Kidney capillary endothelial cell (primary cell): ENCODE results near the gene TLR1.

Experiments used
- DNase-seq: peaks from one replicate; pipeline ENCODE4 v3.0.0-alpha.2; 2018; ENCODE audit warnings: low spot score

TLR1 gene, protein sequence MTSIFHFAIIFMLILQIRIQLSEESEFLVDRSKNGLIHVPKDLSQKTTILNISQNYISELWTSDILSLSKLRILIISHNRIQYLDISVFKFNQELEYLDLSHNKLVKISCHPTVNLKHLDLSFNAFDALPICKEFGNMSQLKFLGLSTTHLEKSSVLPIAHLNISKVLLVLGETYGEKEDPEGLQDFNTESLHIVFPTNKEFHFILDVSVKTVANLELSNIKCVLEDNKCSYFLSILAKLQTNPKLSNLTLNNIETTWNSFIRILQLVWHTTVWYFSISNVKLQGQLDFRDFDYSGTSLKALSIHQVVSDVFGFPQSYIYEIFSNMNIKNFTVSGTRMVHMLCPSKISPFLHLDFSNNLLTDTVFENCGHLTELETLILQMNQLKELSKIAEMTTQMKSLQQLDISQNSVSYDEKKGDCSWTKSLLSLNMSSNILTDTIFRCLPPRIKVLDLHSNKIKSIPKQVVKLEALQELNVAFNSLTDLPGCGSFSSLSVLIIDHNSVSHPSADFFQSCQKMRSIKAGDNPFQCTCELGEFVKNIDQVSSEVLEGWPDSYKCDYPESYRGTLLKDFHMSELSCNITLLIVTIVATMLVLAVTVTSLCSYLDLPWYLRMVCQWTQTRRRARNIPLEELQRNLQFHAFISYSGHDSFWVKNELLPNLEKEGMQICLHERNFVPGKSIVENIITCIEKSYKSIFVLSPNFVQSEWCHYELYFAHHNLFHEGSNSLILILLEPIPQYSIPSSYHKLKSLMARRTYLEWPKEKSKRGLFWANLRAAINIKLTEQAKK

DNA sequence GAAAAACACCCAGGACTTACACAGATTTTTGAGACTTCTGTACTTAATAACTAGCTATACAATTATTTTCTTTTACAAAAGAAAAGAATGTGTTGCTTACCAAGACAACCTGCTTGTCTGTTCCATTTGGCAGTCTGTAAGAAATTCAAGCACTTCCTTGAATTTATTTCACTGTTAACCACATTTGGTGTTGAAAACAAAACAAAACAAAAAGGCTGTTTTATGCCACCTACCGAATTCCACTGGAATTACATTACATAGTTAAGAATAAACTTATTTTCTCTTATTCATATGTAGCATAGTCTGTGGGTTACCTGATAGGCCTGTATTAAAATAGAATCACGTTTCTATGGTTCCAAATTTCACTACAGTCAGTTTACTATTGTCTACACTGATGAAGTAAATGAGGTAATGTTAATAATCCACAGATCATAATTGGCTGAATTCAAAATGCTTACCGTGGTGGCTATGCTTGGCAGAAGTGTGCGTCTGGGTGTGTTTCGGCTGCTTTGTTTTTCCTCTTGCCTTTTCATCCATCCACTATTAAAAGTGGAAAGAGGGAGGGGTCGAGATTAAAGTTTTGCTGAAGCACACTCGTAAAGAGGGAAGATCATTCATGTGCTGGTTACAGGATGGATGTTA lies at the start of gene TLR1:
Gene TLR1, minus strand, starts transcription at position 138 of the 642 bp plus-strand sequence. CDS start 5,960 bp downstream, outside the sequence.
- DNase-seq, result peak; percentile 46

GRCh38 chr4:38846015-38846414 lies 41.4 kb upstream of the TLR1 start:
- DNase-seq, result no peak

GRCh38 chr4:38842994-38843393 lies 38.4 kb upstream of the TLR1 start:
- DNase-seq, result no peak

DNA sequence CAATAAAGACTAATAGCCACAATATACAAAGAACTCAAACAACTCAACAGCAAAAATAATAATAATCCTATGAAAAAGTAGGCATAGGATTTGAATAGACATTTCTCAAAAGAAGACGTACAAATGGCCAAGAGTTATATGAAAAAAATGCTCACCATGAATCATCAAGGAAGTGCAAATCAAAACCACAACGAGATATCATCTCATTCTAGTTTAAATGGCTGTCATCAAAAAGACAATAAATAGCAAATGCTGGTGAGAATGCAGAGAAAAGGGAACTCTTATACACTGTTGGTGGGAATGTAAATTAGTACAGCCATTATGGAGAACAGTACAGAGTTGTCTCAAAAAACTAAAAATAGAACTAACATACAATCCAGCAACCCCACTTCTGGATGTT lies 33.3 kb upstream of the TLR1 start:
- DNase-seq, result peak; percentile 23

GRCh38 chr4:38837334-38837733 lies 32.7 kb upstream of the TLR1 start:
- no peak for DNase-seq

DNA sequence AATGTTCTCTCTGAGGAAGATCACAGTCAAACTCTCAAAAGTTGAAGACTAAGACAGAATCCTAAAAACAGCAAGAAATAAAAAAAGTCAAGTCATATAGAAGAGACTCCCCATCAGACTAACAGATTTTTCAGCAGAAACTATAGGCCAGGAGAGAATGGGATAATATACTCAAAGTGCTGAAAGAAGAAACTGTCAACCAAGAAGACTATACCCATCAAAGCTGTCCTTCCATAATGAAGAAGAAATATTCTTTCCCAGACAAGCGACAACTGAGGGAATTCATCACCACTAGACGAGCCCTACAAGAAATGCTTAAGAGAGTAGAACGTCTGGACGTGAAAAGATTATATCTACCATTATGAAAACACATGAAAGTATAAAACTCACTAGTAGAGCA lies 30.0 kb upstream of the TLR1 start:
- no peak for DNase-seq

GRCh38 chr4:38832624-38833528 lies 28.3 kb upstream of the TLR1 start:
- DNase-seq, result no peak

- no peak for DNase-seq
These were observed 27.6 kb upstream of the TLR1 start for GRCh38 chr4:38832206-38832605.

DNA sequence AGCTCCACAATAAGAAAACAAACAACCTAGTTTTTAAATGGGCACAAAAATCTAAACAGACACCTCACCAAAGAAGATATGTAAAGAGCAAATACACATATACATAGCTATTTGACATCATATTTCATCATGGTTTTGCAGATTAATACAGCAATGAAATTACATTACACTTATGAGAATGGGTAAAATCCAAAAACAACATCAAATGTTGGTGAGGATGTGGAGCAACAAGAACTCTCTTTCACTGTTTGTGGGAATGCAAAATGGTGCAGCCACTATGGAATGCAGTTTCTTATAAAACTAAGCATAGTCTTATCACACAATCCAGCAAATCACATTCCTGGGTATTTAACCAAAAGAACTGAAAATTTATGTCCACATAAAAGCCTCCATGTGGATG lies 27.1 kb upstream of the TLR1 start:
- no peak for DNase-seq

- DNase-seq, result no peak
These were observed 24.6 kb upstream of the TLR1 start for GRCh38 chr4:38829237-38829636.

DNA sequence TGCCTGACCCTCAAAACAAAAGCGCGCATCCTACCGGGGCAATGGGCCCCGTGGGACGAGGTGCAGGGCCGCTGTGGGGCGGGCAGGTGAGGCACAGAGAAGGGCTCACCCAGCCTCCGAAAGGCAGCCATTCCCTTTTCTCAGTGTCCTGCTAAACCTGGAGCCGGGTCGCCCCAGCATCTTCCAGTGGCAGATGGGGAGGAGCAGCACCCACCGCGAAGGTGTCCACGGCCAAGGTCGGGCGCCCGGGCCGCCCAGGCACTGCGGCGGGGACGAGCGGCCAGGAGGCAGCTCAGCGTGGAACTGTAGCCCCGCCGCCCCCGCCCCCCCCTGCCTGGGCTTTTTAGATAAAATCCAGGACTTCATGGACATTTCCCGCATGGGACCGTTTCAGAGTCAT lies 19.2 kb upstream of the TLR1 start:
- no peak for DNase-seq

DNA sequence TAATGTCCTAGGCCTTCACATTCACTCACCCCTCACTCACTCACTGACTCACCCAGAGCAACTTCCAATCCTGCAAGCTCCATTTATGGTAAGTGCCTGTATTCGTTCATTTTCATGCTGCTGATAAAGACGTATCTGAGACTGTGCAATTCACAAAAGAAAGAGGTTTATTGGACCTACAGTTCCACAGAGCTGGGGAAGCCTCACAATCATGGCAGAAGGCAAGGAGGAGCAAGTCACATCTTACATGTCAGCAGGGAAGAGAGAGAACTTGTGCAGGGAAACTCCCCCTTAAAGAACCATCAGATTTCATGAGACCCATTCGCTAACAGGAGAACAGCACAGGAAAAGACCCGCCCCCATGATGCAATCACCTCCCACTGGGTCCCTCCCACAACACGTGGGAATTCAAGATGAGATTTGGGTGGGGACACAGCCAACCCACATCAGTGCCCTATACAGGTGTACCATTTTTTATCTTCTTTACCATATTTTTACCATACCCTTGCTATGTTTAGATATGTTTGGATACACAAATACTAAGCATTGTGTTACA lies 18.2 kb upstream of the TLR1 start:
- no peak for DNase-seq

GRCh38 chr4:38821739-38822138 lies 17.1 kb upstream of the TLR1 start:
- DNase-seq, result no peak

GRCh38 chr4:38820329-38821061 lies 15.9 kb upstream of the TLR1 start:
- DNase-seq, result no peak

DNA sequence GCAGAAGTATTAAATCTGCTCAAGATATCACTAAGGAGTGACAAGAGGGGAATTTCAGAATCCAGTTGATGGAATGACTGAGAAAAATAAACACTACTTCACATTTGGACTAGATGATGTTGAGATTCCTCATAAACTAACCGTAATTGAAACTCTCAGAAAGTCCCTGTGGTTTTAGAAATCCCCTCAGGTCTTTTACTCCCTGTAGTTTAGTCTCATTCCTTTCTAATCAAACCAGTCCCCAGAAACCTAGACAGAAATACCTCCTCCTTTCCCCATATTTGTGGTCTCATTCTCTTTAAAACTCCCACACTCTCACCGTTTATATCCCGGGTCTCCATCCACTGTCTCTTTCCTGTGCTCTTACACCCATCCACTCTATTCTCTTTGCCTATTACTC lies 15.0 kb upstream of the TLR1 start:
- DNase-seq, result no peak

- no peak for DNase-seq
These were observed 13.9 kb upstream of the TLR1 start for GRCh38 chr4:38818441-38818976.

DNA sequence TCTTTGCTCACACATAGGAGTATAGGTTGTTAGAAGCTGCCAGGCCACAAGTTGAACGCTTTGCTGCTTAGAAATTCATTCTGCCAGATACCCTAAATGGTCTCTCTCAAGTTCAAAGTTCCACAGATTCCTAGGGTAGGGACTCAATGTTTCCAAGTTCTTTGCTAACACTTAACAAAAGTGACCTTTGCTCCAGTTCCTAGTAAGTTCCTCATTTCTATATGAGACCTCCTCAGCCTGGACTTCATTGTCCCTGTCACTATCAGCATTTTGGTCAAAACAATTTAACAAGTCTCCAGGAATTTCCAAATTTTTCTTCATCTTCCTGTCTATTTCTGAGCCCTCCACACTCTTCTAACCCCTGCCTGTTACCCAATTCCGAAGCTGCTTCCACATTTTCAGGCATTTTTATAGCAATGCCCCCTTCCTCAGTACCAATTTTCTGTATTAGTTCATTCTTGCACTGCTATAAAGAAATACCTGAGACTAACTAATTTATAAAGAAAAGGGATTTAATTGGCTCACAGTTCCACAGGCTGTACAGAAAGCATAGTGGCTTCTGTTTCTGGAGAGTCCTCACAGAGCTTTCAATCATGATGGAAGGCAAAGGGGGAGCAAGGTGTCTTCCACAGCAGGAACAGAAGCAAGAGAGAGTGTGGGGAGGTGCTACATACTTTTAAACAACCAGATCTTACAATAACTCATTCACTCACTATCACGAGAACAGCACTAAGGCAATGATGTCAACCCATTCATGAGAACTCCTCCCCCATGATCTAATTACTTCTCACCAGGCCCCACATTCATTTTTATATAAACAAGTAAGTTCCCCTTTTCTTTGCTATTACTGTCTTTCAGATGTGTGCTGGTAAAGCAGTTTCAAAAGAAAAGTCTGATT lies 11.5 kb upstream of the TLR1 start:
- no peak for DNase-seq

DNA sequence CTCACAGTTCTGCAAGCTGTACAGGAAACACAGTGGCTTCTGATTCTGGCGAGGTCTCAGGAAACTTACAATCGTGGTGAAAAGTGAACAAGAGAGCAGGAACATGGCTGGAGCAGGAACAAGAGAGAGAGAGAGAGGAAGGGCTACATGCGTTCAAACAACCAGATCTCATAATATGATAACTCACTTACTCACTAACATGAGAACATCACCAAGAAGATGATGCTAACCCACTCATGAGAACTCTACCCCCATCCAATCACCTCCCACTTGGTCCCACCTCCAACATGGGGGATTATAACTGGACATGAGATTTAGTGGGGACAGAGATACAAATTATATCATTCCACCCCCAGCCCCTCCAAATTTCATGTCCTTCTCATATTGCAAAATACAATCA lies 9.8 kb upstream of the TLR1 start:
- no peak for DNase-seq

DNA sequence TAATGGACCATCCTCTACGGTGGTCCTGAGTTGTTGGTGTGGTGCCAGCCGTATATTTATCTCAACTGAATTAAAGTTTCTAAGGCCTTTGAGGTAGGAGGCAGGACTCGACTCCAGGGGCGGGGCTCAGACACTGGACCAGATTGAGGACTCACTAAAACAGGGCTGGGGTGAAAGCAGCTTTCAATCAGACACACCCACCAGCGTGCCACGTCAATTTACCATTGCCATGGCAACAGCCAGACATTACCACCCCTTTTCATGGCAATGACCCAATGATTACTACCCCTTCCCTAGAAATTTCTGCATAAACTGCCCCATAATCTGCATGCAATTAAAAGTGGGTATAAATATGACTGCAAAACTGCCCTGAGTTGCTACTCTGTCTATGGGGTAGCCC lies 6.7 kb upstream of the TLR1 start:
- no peak for DNase-seq
